IPS-NIHi7 (cell line): ENCODE measurements around the gene TFCP2L1.
A peak's percentile ranks its signal among the peaks of the same experiment; 100 is the strongest.
"Not testable (repeated sequence)": the region's sequence is repeated elsewhere in the genome, so short reads cannot be mapped to it uniquely, and the experiment has no call there.

Experiments
- DNase-seq: peaks from one replicate; pipeline ENCODE4 v3.0.0; 2012; ENCODE audit warnings: mixed read lengths; ENCODE audit errors: extremely low spot score

Gene TFCP2L1

GRCh38 chr2:121284463-121285449 is at the start of gene TFCP2L1:
TFCP2L1 (minus strand) TSS chr2:121285202; CDS start chr2:121285109, 93 bp downstream.
- peak; percentile 85 for DNase-seq

- DNase-seq = no peak
Measured at GRCh38 chr2:121333834-121334558, 49.0 kb upstream of the TFCP2L1 start.

GRCh38 chr2:121333231-121333630 is 48.2 kb upstream of the TFCP2L1 start:
- no peak for DNase-seq

GRCh38 chr2:121331324-121331723 is 46.3 kb upstream of the TFCP2L1 start:
- DNase-seq = not testable (repeated sequence)

GRCh38 chr2:121330921-121331320 is 45.9 kb upstream of the TFCP2L1 start:
- DNase-seq = no peak

- DNase-seq = no peak
Measured at GRCh38 chr2:121329786-121330185, 44.8 kb upstream of the TFCP2L1 start.

GRCh38 chr2:121326628-121327027 is 41.6 kb upstream of the TFCP2L1 start:
- no peak for DNase-seq

- no peak for DNase-seq
Measured at GRCh38 chr2:121324601-121325000, 39.6 kb upstream of the TFCP2L1 start.

- DNase-seq = no peak
Measured at GRCh38 chr2:121321476-121321875, 36.5 kb upstream of the TFCP2L1 start.

- no peak for DNase-seq
Measured at GRCh38 chr2:121319941-121320340, 34.9 kb upstream of the TFCP2L1 start.

- no peak for DNase-seq
Measured at GRCh38 chr2:121316986-121317385, 32.0 kb upstream of the TFCP2L1 start.

- not testable (repeated sequence) for DNase-seq
Measured at GRCh38 chr2:121313701-121314100, 28.7 kb upstream of the TFCP2L1 start.

- no peak for DNase-seq
Measured at GRCh38 chr2:121309801-121310200, 24.8 kb upstream of the TFCP2L1 start.

GRCh38 chr2:121309323-121309722 is 24.3 kb upstream of the TFCP2L1 start:
- DNase-seq = no peak

- no peak for DNase-seq
Measured at GRCh38 chr2:121307048-121307447, 22.0 kb upstream of the TFCP2L1 start.

- no peak for DNase-seq
Measured at GRCh38 chr2:121304941-121305340, 19.9 kb upstream of the TFCP2L1 start.

GRCh38 chr2:121303531-121304263 is 18.7 kb upstream of the TFCP2L1 start:
- no peak for DNase-seq

GRCh38 chr2:121301190-121301589 is 16.2 kb upstream of the TFCP2L1 start:
- not testable (repeated sequence) for DNase-seq

- DNase-seq = no peak
Measured at GRCh38 chr2:121298476-121298875, 13.5 kb upstream of the TFCP2L1 start.

GRCh38 chr2:121297866-121298265 is 12.9 kb upstream of the TFCP2L1 start:
- DNase-seq = not testable (repeated sequence)

GRCh38 chr2:121297217-121297830 is 12.3 kb upstream of the TFCP2L1 start:
- peak; percentile 78 for DNase-seq
